ENCODE measurements around the gene C18orf32. TPM values are rescaled to one million over a fixed set of nuclear protein-coding genes. Genes with fewer than 3 reads are reported as not detected.

Gene C18orf32
- total and polyA plus RNA-seq, 2 of the 8 experiments (the other 6 are each of a cell fraction or from before 2014, with no cell fraction given) = 17.3 to 20.1 TPM

DNA sequence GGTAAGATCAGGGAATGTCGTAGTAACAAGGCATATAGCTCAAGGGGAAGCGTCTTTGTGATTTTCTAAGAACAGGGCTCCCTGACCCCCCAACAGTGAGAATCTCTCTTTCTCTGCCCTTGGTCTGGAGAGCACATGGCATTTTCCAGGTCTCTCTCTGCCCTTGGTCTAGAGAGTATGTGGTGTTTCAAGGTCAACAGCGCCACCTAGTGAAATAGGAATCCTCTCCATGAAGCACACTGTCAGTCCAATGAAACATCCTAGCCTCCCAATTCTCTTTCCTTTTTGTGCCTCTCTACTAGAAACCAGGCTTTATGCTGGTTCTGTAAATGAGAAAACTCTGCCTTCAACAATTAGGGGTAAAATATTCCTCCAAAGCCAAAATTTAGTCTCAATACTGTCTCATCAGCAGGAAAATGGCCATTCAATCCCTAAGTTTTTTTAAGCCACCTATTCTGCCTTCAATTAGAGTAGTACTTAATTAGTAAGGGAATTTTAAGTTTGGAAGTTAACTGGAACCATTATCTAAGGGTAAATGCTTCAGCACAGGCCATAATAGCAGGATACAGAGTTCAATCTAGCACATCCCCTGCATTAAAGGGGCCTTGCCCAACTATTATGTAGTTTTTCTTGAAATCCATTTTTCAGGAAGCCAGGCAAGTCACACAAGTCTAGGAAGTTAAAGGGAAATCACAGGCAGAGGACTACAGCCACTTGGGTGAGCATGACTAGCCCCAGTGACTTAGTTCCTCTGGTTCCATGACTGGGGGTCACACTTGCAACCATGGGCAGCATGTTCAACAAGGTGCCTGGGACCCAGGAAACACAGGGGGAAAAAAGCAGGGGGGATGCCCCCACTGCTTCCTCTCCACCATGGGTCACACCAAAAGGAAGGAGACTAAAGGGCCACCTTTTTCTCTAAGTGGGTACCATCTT, 39.0 kb downstream of the C18orf32 start (continued):
- TF ChIP-seq, protein P1, sequence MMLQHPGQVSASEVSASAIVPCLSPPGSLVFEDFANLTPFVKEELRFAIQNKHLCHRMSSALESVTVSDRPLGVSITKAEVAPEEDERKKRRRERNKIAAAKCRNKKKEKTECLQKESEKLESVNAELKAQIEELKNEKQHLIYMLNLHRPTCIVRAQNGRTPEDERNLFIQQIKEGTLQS (IDR thresholded peaks at IDR 0.05; ENCODE audit: insufficient read depth, low read depth, low read length) = no peak
- no peak for TF ChIP-seq RXRA (IDR thresholded peaks at IDR 0.05; ENCODE audit: insufficient read depth, low read depth, low read length)
- no peak for TF ChIP-seq SAP30 (IDR thresholded peaks at IDR 0.05; ENCODE audit: insufficient read depth, insufficient replicate concordance, low read length)
- TF ChIP-seq EZH2 (IDR thresholded peaks at IDR 0.05; ENCODE audit: low read depth, low read length, severe bottlenecking) = no peak
